Measurements from ENCODE around the gene PTPRD. TPM values are rescaled to one million over a fixed set of nuclear protein-coding genes. Genes with fewer than 3 reads are reported as not detected.

Gene PTPRD
- total and polyA plus RNA-seq, 2 experiments from 2014 or later, result 11.5 to 58.0 TPM

DNA sequence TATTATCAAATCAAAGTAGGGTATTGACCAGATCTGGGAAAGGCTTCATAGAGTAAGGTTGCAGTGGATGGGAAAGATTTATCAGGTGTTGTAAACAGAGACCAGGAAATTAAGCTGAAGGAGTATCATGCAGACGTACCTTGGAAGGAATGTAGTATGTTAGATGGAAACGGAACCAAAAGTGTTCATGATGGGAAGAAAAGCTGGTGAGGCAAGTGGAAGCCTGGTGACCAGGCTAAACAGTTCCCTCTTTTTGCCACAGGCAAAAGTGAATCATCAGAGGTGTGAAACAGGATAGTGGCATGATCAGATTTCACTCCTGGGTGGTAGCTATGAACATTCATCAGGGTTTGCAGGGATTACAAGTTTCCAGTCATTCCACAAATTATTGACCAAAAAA lies 2033.1 kb downstream of the PTPRD start:
- Histone ChIP-seq H3K79me2 (replicated peaks; ENCODE audit: insufficient read depth) (no peaks in the 10 kb centered on the region), H3K36me3 (ENCODE audit: insufficient read depth) (no peaks in the 10 kb centered on the region), H2AFZ (no peak overlapping the region), H3K4me2 (no peak overlapping the region), H3K4me1 (ENCODE audit: insufficient read depth) (no peaks in the 10 kb centered on the region), H3K27me3 (ENCODE audit: insufficient read depth) (no peaks in the 10 kb centered on the region), H3K27ac (ENCODE audit: low read depth) (no peak overlapping the region), H3K9me2 (ENCODE audit: insufficient read depth) (no peaks in the 10 kb centered on the region), H3F3A (replicated peaks; ENCODE audit: low read depth) (no peaks in the 10 kb centered on the region), H3K4me3 (no peak overlapping the region), H4K20me1 (replicated peaks; ENCODE audit: insufficient read depth) (no peaks in the 10 kb centered on the region)
- Mint-ChIP-seq H3K27ac (no peak overlapping the region), H3K9me3 (peaks cover 19% of the 10 kb centered on the region), H3K4me1 (peaks cover 2% of the 10 kb centered on the region; the same call in 1 of the 3 replicates), H3K27me3 (ENCODE audit: insufficient read depth, low read depth, poor library complexity) (no peaks in the 10 kb centered on the region), H3K36me3 (ENCODE audit: low read depth) (peaks cover 20% of the 10 kb centered on the region), H3K4me3 (no peak overlapping the region)
- DNase-seq (ENCODE audit: low spot score) (no peak), ATAC-seq (no peak)
- TF ChIP-seq CREB1 (CRISPR knock-in tag; IDR thresholded peaks at IDR 0.05; ENCODE audit: low read depth) (no peak), STAT1 (IDR thresholded peaks at IDR 0.05; ENCODE audit: unreplicated experiment) (no peak), EZH2 (IDR thresholded peaks at IDR 0.05; ENCODE audit: low read depth, unreplicated experiment) (no peak), EZH2phosphoT487 (IDR thresholded peaks at IDR 0.05; ENCODE audit: unreplicated experiment) (no peak), NANOG (IDR thresholded peaks at IDR 0.05; ENCODE audit: borderline replicate concordance) (no peak), JUNB (IDR thresholded peaks at IDR 0.05; ENCODE audit: unreplicated experiment) (no peak), POLR2AphosphoS5 (IDR thresholded peaks at IDR 0.05; ENCODE audit: low read depth) (no peak), ZNF462 (CRISPR knock-in tag; IDR thresholded peaks at IDR 0.05) (no peak), ZNF114 (CRISPR knock-in tag; IDR thresholded peaks at IDR 0.05) (no peak), ZNF331 (CRISPR knock-in tag; IDR thresholded peaks at IDR 0.05; ENCODE audit: low read depth) (no peak)
- TF ChIP-seq, protein P1, sequence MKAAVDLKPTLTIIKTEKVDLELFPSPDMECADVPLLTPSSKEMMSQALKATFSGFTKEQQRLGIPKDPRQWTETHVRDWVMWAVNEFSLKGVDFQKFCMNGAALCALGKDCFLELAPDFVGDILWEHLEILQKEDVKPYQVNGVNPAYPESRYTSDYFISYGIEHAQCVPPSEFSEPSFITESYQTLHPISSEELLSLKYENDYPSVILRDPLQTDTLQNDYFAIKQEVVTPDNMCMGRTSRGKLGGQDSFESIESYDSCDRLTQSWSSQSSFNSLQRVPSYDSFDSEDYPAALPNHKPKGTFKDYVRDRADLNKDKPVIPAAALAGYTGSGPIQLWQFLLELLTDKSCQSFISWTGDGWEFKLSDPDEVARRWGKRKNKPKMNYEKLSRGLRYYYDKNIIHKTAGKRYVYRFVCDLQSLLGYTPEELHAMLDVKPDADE (IDR thresholded peaks at IDR 0.05), result no peak
- TF ChIP-seq, protein P2, sequence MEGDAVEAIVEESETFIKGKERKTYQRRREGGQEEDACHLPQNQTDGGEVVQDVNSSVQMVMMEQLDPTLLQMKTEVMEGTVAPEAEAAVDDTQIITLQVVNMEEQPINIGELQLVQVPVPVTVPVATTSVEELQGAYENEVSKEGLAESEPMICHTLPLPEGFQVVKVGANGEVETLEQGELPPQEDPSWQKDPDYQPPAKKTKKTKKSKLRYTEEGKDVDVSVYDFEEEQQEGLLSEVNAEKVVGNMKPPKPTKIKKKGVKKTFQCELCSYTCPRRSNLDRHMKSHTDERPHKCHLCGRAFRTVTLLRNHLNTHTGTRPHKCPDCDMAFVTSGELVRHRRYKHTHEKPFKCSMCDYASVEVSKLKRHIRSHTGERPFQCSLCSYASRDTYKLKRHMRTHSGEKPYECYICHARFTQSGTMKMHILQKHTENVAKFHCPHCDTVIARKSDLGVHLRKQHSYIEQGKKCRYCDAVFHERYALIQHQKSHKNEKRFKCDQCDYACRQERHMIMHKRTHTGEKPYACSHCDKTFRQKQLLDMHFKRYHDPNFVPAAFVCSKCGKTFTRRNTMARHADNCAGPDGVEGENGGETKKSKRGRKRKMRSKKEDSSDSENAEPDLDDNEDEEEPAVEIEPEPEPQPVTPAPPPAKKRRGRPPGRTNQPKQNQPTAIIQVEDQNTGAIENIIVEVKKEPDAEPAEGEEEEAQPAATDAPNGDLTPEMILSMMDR (conservative IDR thresholded peaks at IDR 0.05; ENCODE audit: low read depth in 2 of 2), result no peak
- TF ChIP-seq, protein P3, sequence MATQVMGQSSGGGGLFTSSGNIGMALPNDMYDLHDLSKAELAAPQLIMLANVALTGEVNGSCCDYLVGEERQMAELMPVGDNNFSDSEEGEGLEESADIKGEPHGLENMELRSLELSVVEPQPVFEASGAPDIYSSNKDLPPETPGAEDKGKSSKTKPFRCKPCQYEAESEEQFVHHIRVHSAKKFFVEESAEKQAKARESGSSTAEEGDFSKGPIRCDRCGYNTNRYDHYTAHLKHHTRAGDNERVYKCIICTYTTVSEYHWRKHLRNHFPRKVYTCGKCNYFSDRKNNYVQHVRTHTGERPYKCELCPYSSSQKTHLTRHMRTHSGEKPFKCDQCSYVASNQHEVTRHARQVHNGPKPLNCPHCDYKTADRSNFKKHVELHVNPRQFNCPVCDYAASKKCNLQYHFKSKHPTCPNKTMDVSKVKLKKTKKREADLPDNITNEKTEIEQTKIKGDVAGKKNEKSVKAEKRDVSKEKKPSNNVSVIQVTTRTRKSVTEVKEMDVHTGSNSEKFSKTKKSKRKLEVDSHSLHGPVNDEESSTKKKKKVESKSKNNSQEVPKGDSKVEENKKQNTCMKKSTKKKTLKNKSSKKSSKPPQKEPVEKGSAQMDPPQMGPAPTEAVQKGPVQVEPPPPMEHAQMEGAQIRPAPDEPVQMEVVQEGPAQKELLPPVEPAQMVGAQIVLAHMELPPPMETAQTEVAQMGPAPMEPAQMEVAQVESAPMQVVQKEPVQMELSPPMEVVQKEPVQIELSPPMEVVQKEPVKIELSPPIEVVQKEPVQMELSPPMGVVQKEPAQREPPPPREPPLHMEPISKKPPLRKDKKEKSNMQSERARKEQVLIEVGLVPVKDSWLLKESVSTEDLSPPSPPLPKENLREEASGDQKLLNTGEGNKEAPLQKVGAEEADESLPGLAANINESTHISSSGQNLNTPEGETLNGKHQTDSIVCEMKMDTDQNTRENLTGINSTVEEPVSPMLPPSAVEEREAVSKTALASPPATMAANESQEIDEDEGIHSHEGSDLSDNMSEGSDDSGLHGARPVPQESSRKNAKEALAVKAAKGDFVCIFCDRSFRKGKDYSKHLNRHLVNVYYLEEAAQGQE (IDR thresholded peaks at IDR 0.05; ENCODE audit: unreplicated experiment), result no peak
